BJ (cell line): ENCODE data around the gene WDR1. TPM values are rescaled to one million over a fixed set of nuclear protein-coding genes. Genes with fewer than 3 reads are reported as not detected.

Experiments
- CTCF ChIA-PET: fragments of 350-600 bp; formaldehyde crosslinking; extraction: SDS; loops from one replicate; lab custom pipeline; 2021; ENCODE audit warnings: antibody characterized with exemption, inconsistent platforms; lab: Yijun Ruan, JAX
- POLR2A ChIA-PET: fragments of 300-600 bp; sonication (Branson Sonifier 250); formaldehyde crosslinking; extraction: SDS; loops from one replicate; lab custom pipeline; 2021; ENCODE audit warnings: antibody characterized with exemption; lab: Charles Lee
- DNase-seq: peaks from one replicate; pipeline ENCODE4 v3.0.0-alpha.2; 2011; ENCODE audit warnings: low read depth
- H3K27me3 ChIP-seq: 2 replicates; pipeline ENCODE4 v1.6.0; 2011; ENCODE audit warnings: low read length; ENCODE audit not compliant: control insufficient read depth, insufficient read depth
- H3K36me3 ChIP-seq: 2 replicates; pipeline ENCODE4 v1.5.1; 2011; ENCODE audit warnings: low read length; ENCODE audit not compliant: control insufficient read depth, insufficient read depth
- H3K4me3 ChIP-seq: 2 replicates; pipeline ENCODE4 v1.5.1; 2011; ENCODE audit warnings: low read depth, mild to moderate bottlenecking, control low read depth, low read length
- CTCF ChIP-seq: IDR thresholded peaks from 2 replicates; pipeline ENCODE4 v1.5.1; 2011; ENCODE audit warnings: low read depth, mild to moderate bottlenecking, control low read depth, inconsistent platforms, low read length, moderate library complexity; ENCODE audit not compliant: insufficient read depth
- polyA plus RNA-seq: library from polyadenylated mRNA; depleted of rRNA; stranded (reverse); fragments of >200 nt; gene quantifications from 2 replicates; pipeline ENCODE4 v1.2.3, GENCODE V29; 2011

Gene WDR1
- polyA plus RNA-seq, 1 experiment, result 952 TPM

GRCh38 chr4:10041036-10041435 lies 75.6 kb downstream of the WDR1 start:
- H3K4me3 ChIP-seq, result no peak overlapping the region
- CTCF ChIA-PET, result interaction anchor here (1.1 to 1.2 kb wide), 2 partner anchors 8 to 22 kb away, joined by 4 to 5 read pairs; no protein-coding TSS in a partner anchor
- no peak for DNase-seq
- peaks cover 1% of the 10 kb centered on the region; the same call in 1 of the 2 replicates for H3K27me3 ChIP-seq
- no peaks in the 10 kb centered on the region for H3K36me3 ChIP-seq
- no peak for TF ChIP-seq CTCF
- POLR2A ChIA-PET, result no interaction called here

- H3K36me3 ChIP-seq, result no peaks in the 10 kb centered on the region
- H3K4me3 ChIP-seq, result no peak overlapping the region
- TF ChIP-seq CTCF, result no peak
- DNase-seq, result no peak
- peaks cover 1% of the 10 kb centered on the region; the same call in 1 of the 2 replicates for H3K27me3 ChIP-seq
- POLR2A ChIA-PET, result no interaction called here
- CTCF ChIA-PET, result interaction anchor here (1.1 to 1.2 kb wide), 2 partner anchors 9 to 21 kb away, joined by 4 to 5 read pairs; no protein-coding TSS in a partner anchor
These were observed 76.3 kb downstream of the WDR1 start for GRCh38 chr4:10040049-10040892.

GRCh38 chr4:10036807-10037342 lies 79.7 kb downstream of the WDR1 start:
- no peak for TF ChIP-seq CTCF
- peaks cover 1% of the 10 kb centered on the region; the same call in 1 of the 2 replicates for H3K27me3 ChIP-seq
- H3K4me3 ChIP-seq, result no peak overlapping the region
- CTCF ChIA-PET, result no interaction called here
- H3K36me3 ChIP-seq, result no peaks in the 10 kb centered on the region
- POLR2A ChIA-PET, result no interaction called here
- no peak for DNase-seq

GRCh38 chr4:10035130-10035529 lies 81.5 kb downstream of the WDR1 start:
- no peak for TF ChIP-seq CTCF
- DNase-seq, result no peak
- no peaks in the 10 kb centered on the region for H3K36me3 ChIP-seq
- peaks cover 1% of the 10 kb centered on the region; the same call in 1 of the 2 replicates for H3K27me3 ChIP-seq
- ChIA-PET POLR2A (no interaction called here), CTCF (interaction anchor here (1.0 to 1.1 kb wide), 2 partner anchors 16 to 20 kb away, joined by 3 to 4 read pairs; no protein-coding TSS in a partner anchor)
- H3K4me3 ChIP-seq, result no peak overlapping the region

- Histone ChIP-seq H3K4me3 (no peak overlapping the region), H3K27me3 (peaks cover 1% of the 10 kb centered on the region; the same call in 1 of the 2 replicates), H3K36me3 (no peaks in the 10 kb centered on the region)
- POLR2A ChIA-PET, result no interaction called here
- no peak for DNase-seq
- TF ChIP-seq CTCF, result no peak
- CTCF ChIA-PET, result interaction anchor here (0.8 to 1.1 kb wide), 2 partner anchors 19 to 24 kb away, joined by 3 to 4 read pairs; no protein-coding TSS in a partner anchor
These were observed 81.9 kb downstream of the WDR1 start for GRCh38 chr4:10034612-10035104.
